ENCODE results near the gene MVB12A. TPM values are rescaled to one million over a fixed set of nuclear protein-coding genes. Genes with fewer than 3 reads are reported as not detected.
A peak's percentile ranks its signal among the peaks of the same experiment; 100 is the strongest.

Gene MVB12A
- total and polyA plus RNA-seq, 9 of the 15 experiments (the other 6 are each of a cell fraction or from before 2014, with no cell fraction given) = 1.2 to 46.2 (median 22.4) TPM

DNA sequence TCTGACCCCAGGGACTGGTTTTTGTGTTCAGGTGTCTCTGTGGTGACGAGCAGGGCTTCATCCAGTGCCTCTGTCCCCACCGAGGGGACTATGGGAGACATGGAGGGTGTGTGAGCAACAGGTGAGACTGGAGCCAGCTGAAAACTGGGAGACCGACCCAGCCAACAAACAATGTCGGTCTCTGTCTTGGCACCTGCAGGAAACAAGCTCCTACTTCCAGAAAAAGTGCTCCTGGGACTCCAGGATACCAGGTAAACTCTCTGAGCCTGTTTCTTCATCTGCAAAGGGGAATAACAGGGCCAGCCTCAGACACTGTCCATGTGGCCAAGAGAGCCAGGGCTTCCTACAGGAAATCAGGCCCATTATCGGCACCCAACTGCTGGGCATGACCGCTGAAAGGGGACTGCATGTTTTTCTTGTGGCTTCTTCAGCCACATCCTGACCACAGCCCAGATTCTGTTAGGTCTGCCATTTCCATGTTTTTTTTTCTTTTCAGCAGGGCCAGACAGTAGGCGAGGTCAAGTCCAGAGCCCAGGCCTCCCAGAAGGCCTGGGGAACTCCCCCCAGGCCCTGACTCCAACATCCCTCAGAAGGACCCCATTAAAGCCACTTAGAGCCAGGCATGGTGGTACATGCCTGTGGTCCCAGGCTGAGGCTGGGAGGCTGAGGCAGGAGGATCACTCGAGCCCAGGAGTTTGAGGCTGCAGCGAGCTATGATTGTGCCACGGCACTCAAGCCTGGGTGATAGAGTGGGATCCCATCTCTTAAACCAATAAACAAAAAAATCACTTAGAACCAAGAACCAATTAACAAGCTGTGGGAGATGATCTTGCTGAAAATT lies 13.6 kb upstream of the MVB12A start (continued):
- TF ChIP-seq RREB1 (CRISPR knock-in tag; IDR thresholded peaks at IDR 0.05) (no peak), BACH1 (tag; IDR thresholded peaks at IDR 0.05) (0 out of 2 replicates have a peak, but pooled peaks have one; percentile 1), ZBTB12 (CRISPR knock-in tag; IDR thresholded peaks at IDR 0.05) (no peak), U2AF1 (optimal IDR thresholded peaks at IDR 0.05; ENCODE audit: low read depth, low read length) (no peak), JUNB (CRISPR knock-in tag; conservative IDR thresholded peaks at IDR 0.05) (no peak), BRCA1 (IDR thresholded peaks at IDR 0.05) (no peak), BRCA1 (CRISPR knock-in tag; IDR thresholded peaks at IDR 0.05) (no peak), SAP30 (IDR thresholded peaks at IDR 0.05; ENCODE audit: borderline replicate concordance, insufficient read depth, low read depth, low read length, poor library complexity, severe bottlenecking) (peak; percentile 28), FOXP1 (CRISPR knock-in tag; IDR thresholded peaks at IDR 0.05) (no peak), RHOXF2B (CRISPR knock-in tag; conservative IDR thresholded peaks at IDR 0.05) (no peak), MCM3 (IDR thresholded peaks at IDR 0.05) (no peak), KAT7 (CRISPR knock-in tag; IDR thresholded peaks at IDR 0.05; ENCODE audit: borderline replicate concordance) (peak; percentile 27; the same call in 1 of the 2 replicates), NFE2 (IDR thresholded peaks at IDR 0.05; ENCODE audit: low read depth) (no peak), CREBBP (IDR thresholded peaks at IDR 0.05; ENCODE audit: low read depth, low read length) (no peak), HLTF (IDR thresholded peaks at IDR 0.05) (no peak), POLR3G (IDR thresholded peaks at IDR 0.05; ENCODE audit: extremely low read depth, insufficient read length, insufficient replicate concordance) (no peak), NR1H2 (CRISPR knock-in tag; IDR thresholded peaks at IDR 0.05) (0 out of 2 replicates have a peak, but pooled peaks have one; percentile 8), ZNF311 (CRISPR knock-in tag; IDR thresholded peaks at IDR 0.05) (no peak), NCOR1 (IDR thresholded peaks at IDR 0.05) (no peak), ZNF583 (CRISPR knock-in tag; IDR thresholded peaks at IDR 0.05) (no peak), OTX1 (CRISPR knock-in tag; IDR thresholded peaks at IDR 0.05) (no peak)
- TF ChIP-seq, protein P1, sequence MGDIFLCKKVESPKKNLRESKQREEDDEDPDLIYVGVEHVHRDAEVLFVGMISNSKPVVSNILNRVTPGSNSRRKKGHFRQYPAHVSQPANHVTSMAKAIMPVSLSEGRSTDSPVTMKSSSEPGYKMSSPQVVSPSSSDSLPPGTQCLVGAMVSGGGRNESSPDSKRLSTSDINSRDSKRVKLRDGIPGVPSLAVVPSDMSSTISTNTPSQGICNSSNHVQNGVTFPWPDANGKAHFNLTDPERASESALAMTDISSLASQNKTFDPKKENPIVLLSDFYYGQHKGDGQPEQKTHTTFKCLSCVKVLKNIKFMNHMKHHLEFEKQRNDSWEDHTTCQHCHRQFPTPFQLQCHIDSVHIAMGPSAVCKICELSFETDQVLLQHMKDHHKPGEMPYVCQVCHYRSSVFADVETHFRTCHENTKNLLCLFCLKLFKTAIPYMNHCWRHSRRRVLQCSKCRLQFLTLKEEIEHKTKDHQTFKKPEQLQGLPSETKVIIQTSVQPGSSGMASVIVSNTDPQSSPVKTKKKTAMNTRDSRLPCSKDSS (IDR thresholded peaks at IDR 0.05; ENCODE audit: low read depth, partially characterized antibody) = no peak
